T47D (cell line): ENCODE data around the gene MYO9B.

Experiments
- DNase-seq, 2 experiments: peaks; one replicate each; pipeline versions ENCODE4 v3.0.0 to v3.0.0-alpha.2; 2011 to 2012; ENCODE audit warnings: low read depth in 1 of 2, low spot score in 1 of 2
- JUND ChIP-seq: IDR thresholded peaks from 2 replicates; pipeline ENCODE4 v1.6.1; 2012; ENCODE audit warnings: low read depth
- in situ Hi-C: cut with HindIII; loops from 2 replicates; pipeline ENCODE4 v1.10.0; 2016; ENCODE audit warnings: low sequenced_read_pairs, low pct_unique_long_range_greater_than_20kb

The MYO9B gene

GRCh38 chr19:17073869-17074633, 1.5 kb upstream of the MYO9B start:
- in situ Hi-C loops: no loop called here
- peak; percentile 13 to 48 for DNase-seq
- no peak for TF ChIP-seq JUND

- in situ Hi-C loops: no loop called here
- no peak for DNase-seq
- TF ChIP-seq JUND: no peak
Observed at GRCh38 chr19:17074634-17075034, 943 bp upstream of the MYO9B start.

- DNase-seq: peak in 1 of 2 experiments; percentile 27
- in situ Hi-C loops: no loop called here
- no peak for TF ChIP-seq JUND
Observed at GRCh38 chr19:17075864-17076542, 426 bp downstream of the MYO9B start.

- in situ Hi-C loops: no loop called here
- DNase-seq: peak; percentile 33
- TF ChIP-seq JUND: no peak
Observed at GRCh38 chr19:17076543-17076991, 990 bp downstream of the MYO9B start.

GRCh38 chr19:17077447-17078028, 2.0 kb downstream of the MYO9B start:
- no peak for TF ChIP-seq JUND
- in situ Hi-C loops: no loop called here

GRCh38 chr19:17078036-17078919, 2.7 kb downstream of the MYO9B start:
- in situ Hi-C loops: no loop called here
- no peak for TF ChIP-seq JUND
- no peak for DNase-seq

More at GRCh38 chr19:17077447-17078028, 2.0 kb downstream of the MYO9B start:
- DNase-seq: no peak

GRCh38 chr19:17078920-17079709, 3.5 kb downstream of the MYO9B start:
- in situ Hi-C loops: no loop called here
- DNase-seq: no peak
- no peak for TF ChIP-seq JUND

- no peak for TF ChIP-seq JUND
- in situ Hi-C loops: no loop called here
- DNase-seq: no peak
Observed at GRCh38 chr19:17079710-17080439, 4.3 kb downstream of the MYO9B start.

- no peak for TF ChIP-seq JUND
- DNase-seq: no peak
- in situ Hi-C loops: no loop called here
Observed at GRCh38 chr19:17080440-17080801, 4.8 kb downstream of the MYO9B start.

- TF ChIP-seq JUND: no peak
- no peak for DNase-seq
- in situ Hi-C loops: no loop called here
Observed at GRCh38 chr19:17081672-17082630, 6.4 kb downstream of the MYO9B start.
